NCI-H345 treated with DMSO at 0.1 percent for 48 hours (cell line): Measurements from ENCODE around the gene GUK1.
"Not testable (repeated sequence)": the region's sequence is repeated elsewhere in the genome, so short reads cannot be mapped to it uniquely, and the experiment has no call there.

ENCODE experiments used
- DNase-seq: peaks from one replicate; lab custom pipeline; 2025; ENCODE audit not compliant: unreplicated experiment; lab: John Stamatoyannopoulos, UW

The GUK1 gene

DNA sequence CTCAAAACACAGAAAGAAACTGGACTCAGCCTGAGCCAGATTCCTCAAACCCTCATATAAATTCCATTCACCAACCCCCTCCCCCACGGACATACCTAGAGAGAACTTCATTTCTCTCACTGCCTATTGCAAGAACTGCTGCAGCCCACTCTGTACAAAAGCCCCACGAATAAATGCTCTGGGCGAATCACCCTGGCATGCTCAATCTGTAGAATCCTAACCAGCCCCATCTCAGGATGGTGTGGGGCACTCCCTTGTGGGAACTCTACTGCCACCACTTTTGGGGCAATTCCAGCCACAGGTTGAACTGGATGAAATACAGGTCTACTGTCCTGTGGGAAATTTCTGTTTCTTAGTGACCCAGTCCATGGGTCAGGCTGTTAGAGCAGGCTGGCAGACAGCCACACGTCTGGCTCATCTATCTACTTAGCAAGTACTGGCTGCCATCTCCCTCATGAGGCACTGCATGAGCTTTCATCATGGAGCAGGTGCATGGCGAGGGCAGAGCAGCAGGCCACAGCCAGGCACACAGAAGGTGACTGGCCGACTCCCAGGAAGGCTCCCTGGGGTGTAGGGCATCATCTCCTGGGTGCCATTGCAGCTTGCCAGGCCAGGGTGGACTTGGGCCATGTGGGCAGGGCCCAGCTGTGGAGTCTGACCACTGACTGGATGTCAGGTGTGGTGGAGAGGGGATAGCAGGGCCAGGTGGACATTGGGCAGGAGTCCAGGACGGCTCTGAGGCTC, 35.4 kb upstream of the GUK1 start:
- DNase-seq, result no peak

DNA sequence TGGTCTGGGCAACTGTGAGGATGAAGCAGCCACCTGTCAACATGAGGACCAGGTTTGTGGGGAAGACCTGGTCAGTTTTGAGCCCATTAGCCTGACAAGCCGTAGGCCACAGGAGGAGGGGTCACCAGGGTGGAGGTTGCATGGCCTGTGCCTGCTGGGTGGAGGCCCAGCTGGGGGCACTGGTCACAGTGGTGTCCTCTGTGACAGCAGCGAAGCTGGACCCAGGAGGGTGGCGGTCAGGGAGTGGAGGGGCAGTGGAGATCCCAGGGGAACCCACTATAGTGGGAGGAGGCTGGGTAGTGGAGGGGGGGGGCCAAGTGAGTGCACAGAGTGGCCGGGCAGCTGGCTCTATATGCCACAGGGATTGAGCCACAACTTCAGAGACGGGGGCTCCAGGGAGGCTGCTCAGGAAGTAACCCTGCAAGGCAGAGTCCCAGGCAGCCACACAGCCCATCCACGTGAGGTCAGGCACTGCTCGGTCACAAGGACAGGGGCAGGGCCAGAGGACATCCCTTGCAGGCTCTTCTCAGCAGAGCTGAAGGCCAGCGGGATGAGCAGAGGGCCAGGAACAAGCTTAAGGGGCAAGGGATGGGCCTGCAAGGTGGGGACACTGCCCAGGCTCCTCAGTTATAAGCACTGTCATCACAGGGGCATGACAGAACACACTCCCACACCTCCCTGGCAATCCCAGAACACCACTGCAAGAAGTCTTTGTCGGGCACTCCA, 34.6 kb upstream of the GUK1 start:
- DNase-seq, result no peak

DNA sequence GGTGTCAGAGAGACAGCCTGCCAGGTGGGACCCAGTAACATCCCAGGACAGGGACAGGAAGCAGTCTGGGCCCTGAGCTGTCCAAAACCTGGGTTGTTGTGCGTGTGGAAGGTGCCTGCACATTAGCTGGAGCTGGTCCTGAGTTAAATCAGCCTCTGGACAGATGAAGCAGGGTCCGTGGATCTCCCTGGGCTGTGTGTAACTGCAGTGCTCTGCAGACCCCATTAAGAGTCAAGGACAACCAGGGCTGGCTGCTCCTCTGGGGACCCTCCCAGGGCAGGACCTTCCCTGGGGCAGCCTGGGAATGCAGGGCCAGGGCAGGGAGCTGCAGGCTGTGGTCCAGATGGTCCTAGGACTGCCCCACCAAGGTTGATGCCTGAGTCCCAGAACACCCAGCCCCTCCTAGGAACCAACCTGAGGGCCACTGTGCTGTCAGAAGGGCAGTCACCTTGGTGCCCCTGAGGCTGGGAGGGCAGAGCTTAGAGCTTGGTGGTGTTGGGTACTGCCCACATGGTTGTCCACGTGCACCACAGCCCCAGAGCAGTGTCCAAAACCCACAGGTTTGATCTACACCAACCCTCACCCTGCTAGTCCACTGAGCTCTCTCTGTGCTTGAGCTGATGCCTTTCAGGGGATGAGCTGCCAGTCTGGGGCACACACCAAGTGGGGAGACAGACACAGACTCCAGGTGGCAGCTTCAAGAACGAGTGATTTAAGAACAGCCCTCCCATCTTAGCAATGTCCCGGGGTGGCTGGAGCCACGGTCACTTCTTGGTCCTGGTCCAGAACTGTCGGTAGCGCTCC, 33.9 kb upstream of the GUK1 start:
- no peak for DNase-seq

DNA sequence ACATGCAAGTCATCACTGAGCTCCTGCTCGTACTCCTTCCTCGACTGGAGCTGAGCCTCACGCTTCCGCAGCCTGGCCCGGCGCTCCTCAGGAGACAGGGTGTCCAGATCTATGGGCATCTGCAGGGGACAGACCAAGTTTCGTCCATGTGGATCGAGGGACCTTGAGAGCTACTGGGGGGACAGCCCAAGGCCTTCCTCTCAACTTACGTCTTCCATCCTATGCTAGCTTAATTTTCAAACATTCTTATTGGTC, 33.4 kb upstream of the GUK1 start:
- DNase-seq, result no peak

DNA sequence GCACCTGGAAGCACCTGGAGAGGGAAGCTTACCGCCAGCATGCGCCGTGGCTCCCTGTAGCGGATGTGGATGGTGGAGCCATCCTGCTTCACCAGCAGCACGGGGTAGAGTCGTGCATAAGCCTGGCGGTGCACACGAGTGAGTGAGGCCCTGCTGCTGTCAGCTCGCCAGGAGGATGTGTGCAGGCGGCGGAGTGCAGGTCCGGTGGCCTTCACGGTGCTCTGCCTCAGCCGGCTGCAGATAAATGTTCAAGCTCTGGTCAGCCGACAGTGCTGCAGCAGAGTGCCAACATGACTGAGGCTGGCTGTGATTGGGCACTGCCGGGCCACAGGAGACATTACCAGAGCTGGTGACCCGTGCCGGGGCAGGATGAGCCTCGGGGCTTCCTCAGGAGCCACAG, 32.4 kb upstream of the GUK1 start:
- no peak for DNase-seq

DNA sequence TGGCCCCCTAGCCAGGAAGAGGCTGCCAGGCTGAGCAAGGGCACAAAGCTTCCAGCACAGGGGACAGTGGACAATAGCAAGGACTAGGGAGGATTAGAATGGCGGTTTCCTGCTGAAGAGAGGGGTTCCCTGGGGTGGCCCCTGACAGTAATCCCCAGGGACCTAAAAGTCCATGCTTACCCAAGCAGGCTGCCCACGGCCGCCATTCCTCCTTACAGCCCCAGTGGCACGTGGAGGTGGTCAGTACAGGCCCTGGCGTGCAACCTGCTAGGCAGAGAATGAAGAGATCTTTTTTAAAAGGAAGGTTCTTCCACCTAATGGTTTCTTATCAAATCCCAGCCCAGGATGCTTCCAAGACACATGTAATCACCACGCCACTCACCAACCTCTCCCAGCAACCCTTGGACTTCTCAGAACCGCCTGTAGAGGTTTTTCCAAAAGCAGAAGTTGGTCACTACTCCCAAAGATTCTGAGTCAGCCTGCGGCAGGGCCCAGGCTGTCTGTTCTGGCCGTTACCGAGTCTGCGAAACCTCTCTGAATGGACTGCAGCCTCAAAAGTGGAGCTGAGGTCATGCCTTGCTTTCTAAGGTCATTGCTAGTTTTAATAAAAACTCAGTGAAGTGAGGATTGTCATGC, 31.9 kb upstream of the GUK1 start:
- DNase-seq, result no peak

DNA sequence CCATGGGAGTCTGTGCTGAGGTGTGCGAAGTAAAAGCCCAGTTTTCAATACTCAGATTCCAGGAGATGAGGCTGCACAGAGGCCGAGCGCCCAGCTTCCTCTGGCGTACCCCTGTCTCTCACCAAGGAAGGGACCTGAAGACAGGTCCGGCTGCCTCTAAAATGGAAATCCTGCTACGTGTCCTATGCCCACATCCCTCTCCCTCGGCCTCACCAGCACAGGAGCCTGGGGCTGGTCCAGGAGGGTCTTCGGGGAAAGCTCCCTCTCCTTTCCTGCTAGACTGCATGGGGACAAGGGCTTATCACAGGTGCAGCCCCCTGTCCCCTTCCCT, 31.4 kb upstream of the GUK1 start:
- DNase-seq, result no peak

DNA sequence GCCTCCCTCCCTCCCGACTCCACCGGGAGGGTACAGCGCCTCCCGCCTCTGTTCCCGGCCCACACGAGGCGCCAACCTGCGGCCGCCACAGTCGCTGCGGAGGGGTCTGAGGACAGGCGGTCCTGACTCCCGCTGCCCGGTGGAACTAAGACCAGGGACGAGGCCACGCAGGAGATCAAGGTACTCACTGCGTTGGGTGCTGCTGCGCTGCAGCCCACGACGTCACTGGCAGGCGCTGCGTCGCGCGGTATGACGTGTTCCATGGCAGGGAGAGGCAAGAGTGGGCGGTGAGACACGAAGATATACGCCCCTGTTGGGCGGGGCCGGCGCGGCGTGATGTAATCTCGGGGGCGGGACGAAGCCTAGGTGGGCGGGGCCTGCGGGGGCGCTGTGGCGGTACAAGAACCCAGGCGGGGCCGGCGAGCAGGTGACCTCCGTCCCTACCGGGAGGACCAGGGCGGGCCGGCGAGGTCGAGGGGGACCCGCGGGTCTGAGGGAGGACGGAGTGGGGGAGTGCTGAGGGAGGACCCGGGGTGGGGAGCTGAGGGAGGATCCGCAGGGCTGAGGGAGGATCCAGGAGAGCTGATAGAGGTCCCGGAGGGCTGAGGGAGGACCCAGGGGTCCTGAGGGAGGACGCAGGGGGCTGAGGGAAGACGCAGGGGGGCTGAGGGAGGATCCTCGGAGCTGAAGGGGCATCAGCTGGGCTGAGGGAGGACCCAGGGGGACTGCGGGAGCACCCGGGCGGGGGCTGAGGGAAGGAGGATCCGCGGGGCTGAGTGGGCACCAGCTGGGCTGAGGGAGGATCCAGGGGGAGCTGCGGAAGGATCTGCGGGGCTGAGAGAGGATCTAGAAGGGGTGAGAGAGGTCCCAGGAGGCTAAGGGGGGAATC, 30.8 kb upstream of the GUK1 start, which contains the start of gene MRPL55:
Gene MRPL55, minus strand, starts transcription at position 227 of the 889 bp plus-strand sequence. CDS start 1,039 bp downstream, outside the sequence.
- peak; percentile 88 for DNase-seq

DNA sequence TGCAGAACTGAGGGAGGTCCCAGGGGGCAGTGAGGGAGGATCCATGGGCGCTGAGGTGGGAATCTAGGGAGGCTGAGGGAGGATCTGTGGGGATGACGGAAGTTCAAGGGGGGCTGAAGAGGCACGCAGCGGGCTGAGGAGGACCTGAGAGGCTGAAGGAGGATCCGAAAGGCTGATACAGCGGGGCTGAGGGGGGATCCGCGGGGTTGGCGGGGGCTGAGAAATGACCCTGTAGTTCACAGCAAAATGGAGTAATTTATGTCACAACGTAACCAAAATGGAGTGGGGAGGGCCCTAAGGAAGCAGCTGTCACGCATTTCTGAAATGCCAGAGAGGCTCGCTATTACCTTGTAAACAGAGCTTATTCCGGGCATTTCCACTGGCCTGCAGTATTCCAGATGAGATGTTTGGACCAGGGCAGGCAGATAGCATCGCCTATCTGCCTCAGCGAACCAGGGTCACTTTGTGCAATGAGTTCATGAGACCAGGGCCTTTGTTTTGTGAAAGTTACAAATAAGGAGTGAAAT, 30.1 kb upstream of the GUK1 start:
- DNase-seq, result no peak

DNA sequence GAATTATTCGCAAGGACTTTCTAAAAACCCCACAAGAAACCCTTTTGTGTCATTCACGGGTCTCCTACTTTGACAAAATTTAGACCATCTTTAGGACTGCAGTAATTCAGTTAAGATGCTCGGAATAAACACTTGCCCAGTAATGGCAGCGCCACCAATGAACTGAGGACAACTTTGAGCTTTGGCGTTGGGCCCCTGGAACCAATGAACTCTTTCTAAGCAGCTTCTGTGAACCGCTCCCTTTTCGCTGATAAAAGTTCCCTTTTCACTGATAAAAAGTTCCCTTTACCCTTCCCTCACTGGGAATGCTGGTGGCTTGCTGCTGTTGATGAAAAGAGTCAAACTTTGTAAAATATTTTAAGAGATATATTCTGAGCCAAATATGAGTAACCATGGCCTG, 29.5 kb upstream of the GUK1 start:
- DNase-seq, result no peak

DNA sequence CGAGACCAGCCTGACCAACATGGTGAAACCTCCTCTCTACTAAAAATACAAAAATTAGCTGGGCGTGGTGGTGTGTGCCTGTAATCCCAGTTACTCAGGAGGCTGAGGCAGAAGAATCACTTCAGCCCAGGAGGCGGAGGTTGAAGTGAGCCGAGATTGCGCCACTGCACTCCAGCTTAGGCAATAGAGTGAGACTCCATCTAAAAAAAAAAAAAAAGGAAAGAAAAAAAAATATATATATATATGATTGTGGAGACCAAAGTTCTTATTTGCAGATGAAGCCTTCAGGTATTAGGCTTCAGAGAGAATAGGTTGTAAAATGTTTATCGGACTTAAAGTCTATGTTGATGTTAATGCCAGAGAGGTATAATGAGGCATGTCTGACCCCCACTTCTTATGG, 28.8 kb upstream of the GUK1 start:
- DNase-seq, result not testable (repeated sequence)

DNA sequence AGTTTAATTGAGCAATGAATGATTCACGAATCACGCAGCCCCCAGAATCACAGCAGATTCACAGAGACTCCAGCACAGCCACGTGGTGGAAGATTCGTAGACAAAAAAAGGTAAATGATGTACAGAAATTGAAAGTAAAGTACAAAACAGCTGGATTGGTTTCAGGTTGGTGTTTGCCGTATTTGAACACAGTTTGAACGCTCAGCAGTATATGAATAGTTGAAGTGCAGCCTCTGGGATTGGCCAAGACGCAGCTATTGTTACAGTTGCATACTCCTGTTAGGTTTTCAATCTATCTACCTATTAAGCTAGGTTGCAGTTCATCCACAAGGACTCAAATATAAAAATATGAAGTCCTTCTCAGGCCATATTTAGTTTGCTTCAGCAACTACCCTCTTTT, 27.9 kb upstream of the GUK1 start:
- DNase-seq, result no peak

DNA sequence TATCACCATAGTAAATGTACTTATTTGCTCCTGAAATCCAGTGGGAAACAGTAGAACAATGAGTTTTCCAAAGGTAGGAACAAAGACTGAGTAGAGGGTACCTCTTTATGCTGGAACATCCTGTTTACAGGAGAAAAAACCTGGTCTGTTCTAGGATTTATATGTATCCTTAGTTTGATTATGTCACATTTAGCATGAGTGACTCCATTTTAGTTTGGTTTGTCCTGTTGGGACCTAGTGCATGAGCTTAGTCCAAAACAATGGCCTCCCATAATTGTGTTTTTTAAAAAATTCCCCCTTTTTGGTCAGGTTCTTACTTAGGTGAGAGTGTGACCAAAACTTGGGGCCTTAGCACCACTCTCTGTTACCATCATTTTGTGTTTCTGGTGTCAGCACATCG, 27.5 kb upstream of the GUK1 start:
- DNase-seq, result no peak

DNA sequence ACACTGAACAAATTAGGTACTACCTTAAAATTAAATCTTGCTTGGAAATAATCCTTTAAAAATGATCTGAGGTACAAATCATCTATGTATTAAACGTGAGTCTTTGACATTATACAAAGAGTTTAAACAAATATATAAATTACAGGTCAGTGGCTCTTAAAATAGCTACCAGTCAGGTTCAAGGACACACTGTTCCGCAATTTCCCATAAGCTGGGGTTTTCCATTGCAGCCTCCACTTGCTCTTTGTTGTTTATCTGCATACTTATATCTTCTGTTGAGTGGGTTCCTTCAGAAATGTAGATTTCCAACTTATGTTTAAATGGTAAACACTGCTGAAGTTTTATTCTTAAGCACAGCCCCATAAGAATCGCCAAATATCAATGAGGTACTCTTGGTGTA, 25.3 kb upstream of the GUK1 start:
- no peak for DNase-seq

DNA sequence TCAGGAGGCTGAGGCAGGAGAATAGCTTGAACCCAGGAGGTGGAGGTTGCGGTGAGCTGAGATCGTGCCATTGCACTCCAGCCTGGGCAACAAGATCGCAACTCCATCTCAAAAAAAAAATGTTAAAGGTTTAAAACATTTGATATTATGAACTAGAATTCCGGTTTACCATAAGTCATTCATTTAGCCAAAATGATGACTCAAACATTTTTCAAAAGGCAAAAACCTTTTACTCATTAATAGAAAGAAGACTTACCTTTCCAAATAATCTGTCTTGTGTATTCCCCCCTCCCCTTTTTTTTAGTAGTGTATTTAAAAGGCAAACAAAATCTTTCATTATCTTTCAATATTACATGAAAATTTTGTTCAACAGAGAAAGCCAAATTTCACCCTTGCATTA, 22.7 kb upstream of the GUK1 start:
- no peak for DNase-seq

DNA sequence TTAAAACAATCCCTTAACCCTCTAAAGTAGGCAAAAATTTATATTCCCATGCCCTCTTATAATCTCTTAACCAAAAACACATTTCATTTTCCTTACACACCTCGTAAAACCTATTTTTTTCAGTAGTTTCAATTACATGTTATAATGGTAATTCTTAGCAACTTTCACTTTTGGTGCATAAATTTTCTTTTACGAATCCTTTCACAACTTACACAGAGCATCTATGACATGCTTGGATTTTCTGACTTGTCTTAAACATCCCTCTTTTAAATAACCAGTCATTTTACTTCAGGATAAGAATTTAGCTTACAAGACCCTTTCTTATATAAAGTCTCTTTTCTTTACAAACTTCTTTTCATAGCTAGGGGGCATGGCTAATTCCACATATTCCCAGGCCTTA, 22.0 kb upstream of the GUK1 start:
- no peak for DNase-seq

DNA sequence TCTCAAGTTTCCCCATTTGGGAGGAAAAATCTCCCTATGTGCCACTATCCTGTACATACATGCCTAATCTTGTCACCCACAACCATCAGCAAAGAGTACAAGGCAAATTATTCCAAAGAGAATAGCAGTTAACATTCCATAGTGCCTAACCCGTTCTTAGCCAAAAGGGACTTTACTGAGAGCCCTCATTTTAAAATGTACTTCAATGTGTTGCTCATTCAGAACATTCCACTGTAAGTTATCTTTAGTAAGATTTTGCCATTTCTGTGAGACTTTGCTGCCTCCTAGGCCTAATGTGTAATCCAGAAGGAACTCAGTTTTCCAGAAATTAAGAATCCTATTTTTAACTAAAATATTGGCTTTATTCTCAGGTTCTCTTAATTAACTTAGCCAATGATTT, 19.7 kb upstream of the GUK1 start:
- DNase-seq, result no peak

DNA sequence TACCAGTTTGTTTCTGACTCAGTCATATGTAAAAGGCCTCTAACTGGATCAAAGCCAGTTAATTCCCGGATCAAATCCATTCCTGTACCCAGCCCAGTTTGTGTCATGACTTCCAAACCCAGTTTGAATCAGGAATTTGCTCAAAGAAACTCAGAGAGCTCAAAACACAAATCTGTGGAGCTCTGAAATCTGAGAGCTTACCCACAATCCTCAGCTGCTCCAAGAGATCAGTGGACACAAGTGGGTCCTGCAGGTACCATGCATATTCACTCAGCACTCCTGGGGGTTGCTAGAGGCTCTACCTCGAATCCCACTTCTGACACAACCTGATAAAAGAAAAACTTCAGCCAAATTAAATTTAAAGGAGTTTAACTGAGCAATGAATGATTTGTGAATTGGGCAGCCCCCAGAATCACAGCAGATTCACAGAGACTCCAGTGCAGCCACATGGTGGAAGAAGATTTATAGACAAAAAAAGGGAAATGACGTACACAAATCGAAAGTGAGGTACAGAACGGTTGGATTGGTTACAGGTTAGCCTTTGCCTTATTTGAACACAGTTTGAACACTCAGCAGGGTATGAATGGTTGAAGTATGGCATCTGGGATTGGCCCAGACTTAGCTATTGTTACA, 19.1 kb upstream of the GUK1 start:
- no peak for DNase-seq

DNA sequence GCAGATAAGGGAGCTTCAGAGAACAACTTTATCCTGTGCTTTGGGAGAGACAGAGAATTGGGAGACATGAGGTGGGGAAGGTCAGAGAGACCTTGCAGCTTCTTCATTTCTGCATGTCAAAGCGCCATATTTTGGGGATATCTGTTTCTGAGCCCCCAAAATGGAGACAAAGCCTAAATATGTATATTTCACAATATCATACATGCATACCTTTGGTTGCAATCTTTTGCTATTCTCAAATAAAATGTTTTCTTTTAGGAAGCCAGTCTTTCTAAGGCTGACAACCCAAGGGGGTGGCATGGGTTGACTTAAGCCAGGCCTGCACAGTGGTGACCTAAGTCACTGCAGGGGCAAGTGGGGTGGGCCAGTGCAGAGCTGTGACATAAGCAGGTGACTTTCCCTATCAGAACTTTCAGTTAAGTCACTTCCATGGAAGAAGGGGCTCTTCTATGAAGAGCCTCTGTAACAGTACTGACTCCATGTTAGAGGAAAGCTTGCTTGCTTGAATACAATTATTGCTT, 17.1 kb upstream of the GUK1 start:
- no peak for DNase-seq

DNA sequence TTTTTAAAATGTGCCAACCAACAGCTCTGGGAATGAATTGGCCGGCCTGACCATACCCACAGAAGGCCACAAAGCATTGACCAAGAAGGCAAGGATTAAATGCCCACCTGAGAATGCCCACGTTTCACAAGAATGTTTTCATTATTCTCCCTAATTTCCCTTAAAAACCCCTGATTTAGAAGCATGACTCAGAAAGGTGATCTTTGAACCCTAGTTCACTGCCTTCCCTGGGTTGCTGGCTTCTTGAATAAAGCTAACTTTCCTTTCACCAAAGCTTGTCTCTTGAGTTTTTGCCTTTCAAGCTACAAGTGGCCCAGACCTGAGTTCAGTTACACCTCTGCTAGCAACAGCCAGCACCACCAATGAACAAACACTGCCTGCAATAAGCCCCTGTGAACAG, 16.6 kb upstream of the GUK1 start:
- DNase-seq, result no peak
